Left ventricle myocardium superior (tissue), 1 donor: ENCODE results near the gene DCX. TPM values are rescaled to one million over a fixed set of nuclear protein-coding genes. Genes with fewer than 3 reads are reported as not detected.

Experiments used
- ATAC-seq: fragments of 200-7000 bp; cut with Tn5 transposase; one replicate; pipeline ENCODE4 v1.9.1; 2020; ENCODE audit warnings: mild to moderate bottlenecking, moderate library complexity
- DNase-seq: peaks from one replicate; pipeline ENCODE4 v3.0.0-alpha.2; 2020
- intact Hi-C: fragments of 100-400 bp; cut with micrococcal nuclease; formaldehyde crosslinking; loops from one replicate; pipeline ENCODE4 v1.11.0; 2022
- total RNA-seq: library from RNA; stranded (reverse); fragmentation: NEBNext Ultra II Directional; extraction: Animal tissue kit (Norgen Biotek cat#: 25700); gene quantifications from one replicate; pipeline ENCODE4 v1.2.1, GENCODE V29; 2021
- donor health status: DM: no; HTN: yes; CAD: no; lungs with severe emphysema.

Gene DCX
- total RNA-seq, 1 donor from 2014 or later: not detected

- intact Hi-C loops: no loop called here
- ATAC-seq (peak; percentile 30), DNase-seq (no peak)
Measured at GRCh38 chrX:111257733-111258132, 154.3 kb downstream of the DCX start.

- ATAC-seq (no peak), DNase-seq (no peak)
- intact Hi-C loops: no loop called here
Measured at GRCh38 chrX:111254896-111255693, 156.9 kb downstream of the DCX start.

GRCh38 chrX:111244235-111244750, 167.7 kb downstream of the DCX start:
- no peak for DNase-seq
- ATAC-seq: no peak
- intact Hi-C loops: no loop called here

Other genes starting within 250 kb of the DCX start
- gene CAPN6, start 141.7 kb downstream of the DCX start, total RNA-seq: not detected
- gene SERTM2, start 99.5 kb upstream of the DCX start, total RNA-seq: not detected